HG03558 (cell line): Measurements from ENCODE around the gene CYP46A1.

Experiments used
- ATAC-seq: cut with Tn5 transposase; IDR thresholded peaks from one replicate; pipeline ENCODE4 v1.9.1; 2021; ENCODE audit warnings: moderate number of reproducible peaks; ENCODE audit not compliant: unreplicated experiment; ENCODE audit errors: extremely low read depth

Gene CYP46A1

GRCh38 chr14:99672506-99673304 lies 11.4 kb upstream of the CYP46A1 start:
- no peak for ATAC-seq

- no peak for ATAC-seq
These were observed 10.6 kb upstream of the CYP46A1 start for GRCh38 chr14:99673305-99674063.

GRCh38 chr14:99674064-99674650 lies 9.9 kb upstream of the CYP46A1 start:
- no peak for ATAC-seq

GRCh38 chr14:99674776-99675381 lies 9.2 kb upstream of the CYP46A1 start:
- ATAC-seq, result no peak

- no peak for ATAC-seq
These were observed 8.7 kb upstream of the CYP46A1 start for GRCh38 chr14:99675382-99675835.

GRCh38 chr14:99675951-99676350 lies 8.1 kb upstream of the CYP46A1 start:
- no peak for ATAC-seq

- ATAC-seq, result no peak
These were observed 7.4 kb upstream of the CYP46A1 start for GRCh38 chr14:99676657-99677056.

GRCh38 chr14:99677231-99678140 lies 6.6 kb upstream of the CYP46A1 start:
- ATAC-seq, result no peak

- ATAC-seq, result no peak
These were observed 5.9 kb upstream of the CYP46A1 start for GRCh38 chr14:99678198-99678597.

GRCh38 chr14:99679111-99679510 lies 5.0 kb upstream of the CYP46A1 start:
- ATAC-seq, result no peak

- no peak for ATAC-seq
These were observed 4.6 kb upstream of the CYP46A1 start for GRCh38 chr14:99679543-99679942.

GRCh38 chr14:99679996-99680395 lies 4.1 kb upstream of the CYP46A1 start:
- no peak for ATAC-seq

GRCh38 chr14:99681101-99681831 lies 2.8 kb upstream of the CYP46A1 start:
- no peak for ATAC-seq

- ATAC-seq, result no peak
These were observed 2.3 kb upstream of the CYP46A1 start for GRCh38 chr14:99681832-99682148.

- ATAC-seq, result no peak
These were observed 1.1 kb upstream of the CYP46A1 start for GRCh38 chr14:99682809-99683618.

- ATAC-seq, result peak; percentile 21
These were observed 374 bp downstream of the CYP46A1 start for GRCh38 chr14:99684410-99684934.

- ATAC-seq, result no peak
These were observed 1.1 kb downstream of the CYP46A1 start for GRCh38 chr14:99685151-99685591.

- no peak for ATAC-seq
These were observed 1.5 kb downstream of the CYP46A1 start for GRCh38 chr14:99685596-99685995.
